Stimulated activated CD4-positive, alpha-beta T cell treated with anti-CD3 and anti-CD28 coated beads, Interleukin-4, amount 100 ng/mL, for 24 hours (primary cell): ENCODE measurements around the gene FLT3LG.
"Not testable (repeated sequence)": the region's sequence is repeated elsewhere in the genome, so short reads cannot be mapped to it uniquely, and the experiment has no call there.

Source experiments
- DNase-seq: peaks from one replicate; pipeline ENCODE4 v3.0.0-alpha.2; 2020

The FLT3LG gene

DNA sequence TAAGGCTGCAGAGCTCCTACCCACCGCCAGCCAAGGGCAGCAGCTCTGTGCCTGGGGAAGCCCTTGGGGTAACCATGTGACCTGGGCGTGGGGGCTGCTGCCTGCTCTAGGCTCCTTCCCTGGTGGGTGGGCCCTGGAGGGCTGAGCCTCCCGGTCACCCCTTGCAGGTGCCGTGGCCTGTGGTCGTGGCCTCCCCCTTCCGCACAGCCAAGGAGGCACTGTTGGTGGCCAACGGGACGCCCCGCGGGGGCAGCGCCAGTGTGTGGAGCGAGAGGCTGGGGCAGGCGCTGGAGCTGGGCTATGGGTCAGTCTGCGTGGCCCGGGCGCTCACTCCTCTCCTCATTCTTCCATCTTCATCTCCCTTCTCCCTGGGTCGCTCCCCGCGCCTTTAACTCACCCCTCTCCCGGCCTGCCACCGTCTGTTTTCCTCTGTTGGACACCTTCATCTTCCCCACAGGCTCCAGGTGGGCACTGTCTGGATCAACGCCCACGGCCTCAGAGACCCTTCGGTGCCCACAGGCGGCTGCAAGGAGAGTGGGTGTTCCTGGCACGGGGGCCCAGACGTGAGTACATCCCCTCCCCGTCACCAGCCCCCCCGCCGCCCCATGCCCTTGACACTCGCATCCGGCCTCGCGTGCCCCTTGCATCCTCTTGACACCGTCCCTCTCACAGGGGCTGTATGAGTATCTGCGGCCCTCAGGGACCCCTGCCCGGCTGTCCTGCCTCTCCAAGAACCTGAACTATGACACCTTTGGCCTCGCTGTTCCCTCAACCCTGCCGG lies 9.9 kb upstream of the FLT3LG start:
- no peak for DNase-seq

DNA sequence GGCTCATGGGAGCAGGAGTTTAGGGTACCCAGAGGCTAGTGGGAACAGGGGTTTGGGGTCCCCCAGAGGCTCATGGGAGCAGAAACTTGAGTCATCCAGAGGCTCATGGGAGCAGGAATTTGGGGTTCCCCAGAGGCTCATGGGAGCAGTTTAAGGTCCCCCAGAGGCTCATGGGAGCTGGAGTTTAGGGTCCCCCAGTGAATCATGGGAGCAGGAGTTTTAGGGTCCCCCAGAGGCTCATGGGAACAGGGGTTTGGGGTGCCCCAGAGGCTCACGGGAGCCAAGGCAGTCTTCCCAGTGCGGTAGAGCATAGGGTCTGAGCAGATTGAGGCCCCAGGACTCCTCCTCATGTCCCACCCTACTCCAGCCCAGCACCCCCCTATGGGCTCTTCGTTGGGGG lies 8.6 kb upstream of the FLT3LG start:
- no peak for DNase-seq

GRCh38 chr19:49468199-49468598 lies 5.8 kb upstream of the FLT3LG start:
- no peak for DNase-seq

DNA sequence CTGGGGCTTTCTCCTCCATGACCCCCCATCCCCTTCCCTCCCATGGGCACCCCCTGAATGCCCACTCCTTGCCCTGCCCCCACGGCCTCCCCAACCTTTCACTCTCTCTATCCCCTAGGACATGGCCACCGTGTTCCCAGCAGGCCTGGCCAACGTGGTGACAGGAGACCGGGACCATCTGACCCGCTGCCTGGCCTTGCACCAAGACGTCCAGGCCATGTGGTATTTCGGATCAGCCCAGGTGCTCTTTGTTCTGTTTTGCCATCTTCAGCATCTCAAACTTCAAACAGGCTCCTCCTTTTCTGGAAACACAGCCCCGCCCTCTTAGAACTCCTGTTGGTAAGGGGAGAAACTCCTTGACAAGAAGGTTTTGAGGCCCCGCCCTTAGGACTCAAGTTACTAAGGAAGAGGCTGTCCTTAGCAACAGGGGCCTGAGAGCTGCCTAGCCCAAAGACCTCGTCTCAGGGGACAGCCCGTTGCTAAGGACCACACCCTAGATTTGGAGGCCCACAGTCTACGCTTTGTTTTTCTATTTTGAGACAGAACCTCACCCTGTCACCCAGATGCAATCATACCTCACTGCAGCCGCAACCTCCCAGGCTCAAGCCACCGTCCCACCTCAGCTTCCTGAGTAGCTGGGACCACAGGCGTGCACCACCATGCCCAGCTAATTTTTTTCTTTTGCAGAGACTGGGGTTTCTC lies 5.1 kb upstream of the FLT3LG start:
- peak; percentile 78 for DNase-seq

DNA sequence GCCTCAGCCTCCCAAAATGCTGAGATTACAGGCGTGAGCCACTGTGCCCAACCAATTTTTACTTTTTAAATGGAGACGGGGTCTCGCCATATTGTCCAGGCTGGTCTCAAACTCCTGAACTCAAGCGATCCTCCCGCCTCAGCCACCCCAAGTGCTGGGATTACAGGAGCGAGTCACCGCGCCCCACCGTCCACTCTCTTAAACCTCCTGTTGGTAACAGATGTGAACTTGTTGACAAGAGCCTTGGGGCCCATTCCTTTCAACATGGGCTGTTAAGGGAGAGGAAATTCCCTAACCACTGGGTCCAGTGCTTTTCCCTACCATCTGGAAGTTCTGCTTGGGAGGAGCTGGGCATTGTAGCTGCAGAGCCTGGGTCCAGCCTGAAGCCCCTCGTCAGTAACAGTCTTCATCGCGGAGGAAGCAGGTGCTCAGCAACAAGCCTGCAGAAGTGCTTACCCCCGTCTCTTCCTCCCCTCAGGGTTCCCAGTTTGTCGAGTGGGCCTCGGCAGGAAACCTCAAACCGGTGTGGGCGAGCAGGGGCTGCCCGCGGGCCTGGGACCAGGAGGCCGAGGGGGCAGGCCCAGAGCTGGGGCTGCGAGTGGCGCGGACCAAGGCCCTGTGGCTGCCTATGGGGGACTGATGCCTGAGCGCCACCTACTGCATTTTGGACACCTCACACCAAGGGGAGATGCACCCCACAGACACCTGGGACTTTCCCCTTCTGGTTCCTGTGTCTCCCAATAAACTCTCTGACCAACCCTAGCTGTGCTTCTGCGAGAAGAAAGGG lies 4.0 kb upstream of the FLT3LG start:
- peak; percentile 73 for DNase-seq

DNA sequence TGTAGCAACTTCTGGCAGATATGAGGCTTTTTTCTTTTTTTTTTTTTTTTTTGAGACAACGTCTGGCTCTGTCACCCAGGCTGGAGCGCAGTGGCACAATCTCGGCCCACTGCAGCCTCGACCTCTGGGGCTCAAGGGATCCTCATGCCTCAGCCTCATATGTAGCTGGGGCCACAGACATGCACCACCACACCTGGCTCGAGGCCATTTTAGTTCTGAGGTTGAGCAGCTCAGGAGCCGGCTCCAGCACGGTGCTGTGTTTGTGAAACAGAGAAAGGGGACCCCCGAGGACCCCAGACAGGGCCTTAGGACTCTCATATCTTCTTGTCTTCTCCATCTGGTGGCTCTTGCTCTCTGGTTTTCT lies 3.4 kb upstream of the FLT3LG start:
- no peak for DNase-seq

DNA sequence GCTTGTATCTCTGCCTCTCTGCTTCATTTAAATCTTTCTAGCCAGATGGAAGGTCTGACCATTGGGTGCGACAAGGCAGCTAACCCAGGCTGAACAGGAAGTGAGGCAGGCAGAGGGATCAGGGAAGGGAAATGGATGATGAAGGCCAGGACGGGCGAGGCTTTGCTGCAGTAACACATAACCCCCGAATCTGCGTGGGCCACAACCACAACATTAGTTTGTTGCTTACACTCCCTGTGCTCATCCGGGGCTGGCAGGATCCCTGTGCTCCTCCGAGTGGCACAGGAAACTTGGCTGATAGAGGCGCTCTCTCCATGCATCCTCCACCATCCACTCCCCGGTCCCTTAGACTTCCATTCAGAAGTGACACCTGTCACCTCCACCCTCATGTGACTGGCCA lies 1.1 kb upstream of the FLT3LG start:
- DNase-seq = peak; percentile 35

DNA sequence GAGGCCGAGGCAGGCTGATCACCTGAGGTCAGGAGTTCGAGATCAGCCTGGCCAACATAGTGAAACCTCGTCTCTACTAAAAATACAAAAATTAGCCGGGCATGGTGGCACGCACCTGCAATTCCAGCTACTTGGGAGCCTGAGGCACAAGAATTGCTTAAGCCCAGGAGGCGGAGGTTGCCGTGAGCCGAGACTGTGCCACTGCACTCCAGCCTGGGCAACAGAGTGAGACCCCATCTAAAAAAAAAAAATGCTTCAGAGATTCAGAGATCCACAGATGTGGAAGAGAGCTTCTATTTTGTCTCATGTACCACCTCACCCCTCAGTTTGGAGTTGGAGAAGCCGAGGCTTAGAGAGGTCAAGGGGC lies 531 bp upstream of the FLT3LG start:
- not testable (repeated sequence) for DNase-seq

DNA sequence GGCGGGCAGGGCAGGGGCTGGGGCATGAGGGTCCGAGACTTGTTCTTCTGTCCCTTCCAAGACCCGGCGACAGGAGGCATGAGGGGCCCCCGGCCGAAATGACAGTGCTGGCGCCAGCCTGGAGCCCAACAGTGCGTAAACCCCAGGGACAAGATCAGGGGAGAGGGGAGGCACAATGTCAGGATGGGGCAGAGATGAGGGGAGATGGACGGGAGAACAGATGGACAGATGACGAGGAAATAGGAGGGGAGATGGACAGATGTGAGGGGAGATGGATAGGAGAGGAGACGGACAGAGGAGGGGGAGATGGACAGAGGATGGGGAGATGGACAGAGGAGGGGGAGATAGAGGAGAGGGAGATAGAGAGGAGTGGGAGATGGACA lies 518 bp downstream of the FLT3LG start:
- DNase-seq = no peak

- DNase-seq = no peak
These were observed 1.3 kb downstream of the FLT3LG start for GRCh38 chr19:49475191-49475917.

DNA sequence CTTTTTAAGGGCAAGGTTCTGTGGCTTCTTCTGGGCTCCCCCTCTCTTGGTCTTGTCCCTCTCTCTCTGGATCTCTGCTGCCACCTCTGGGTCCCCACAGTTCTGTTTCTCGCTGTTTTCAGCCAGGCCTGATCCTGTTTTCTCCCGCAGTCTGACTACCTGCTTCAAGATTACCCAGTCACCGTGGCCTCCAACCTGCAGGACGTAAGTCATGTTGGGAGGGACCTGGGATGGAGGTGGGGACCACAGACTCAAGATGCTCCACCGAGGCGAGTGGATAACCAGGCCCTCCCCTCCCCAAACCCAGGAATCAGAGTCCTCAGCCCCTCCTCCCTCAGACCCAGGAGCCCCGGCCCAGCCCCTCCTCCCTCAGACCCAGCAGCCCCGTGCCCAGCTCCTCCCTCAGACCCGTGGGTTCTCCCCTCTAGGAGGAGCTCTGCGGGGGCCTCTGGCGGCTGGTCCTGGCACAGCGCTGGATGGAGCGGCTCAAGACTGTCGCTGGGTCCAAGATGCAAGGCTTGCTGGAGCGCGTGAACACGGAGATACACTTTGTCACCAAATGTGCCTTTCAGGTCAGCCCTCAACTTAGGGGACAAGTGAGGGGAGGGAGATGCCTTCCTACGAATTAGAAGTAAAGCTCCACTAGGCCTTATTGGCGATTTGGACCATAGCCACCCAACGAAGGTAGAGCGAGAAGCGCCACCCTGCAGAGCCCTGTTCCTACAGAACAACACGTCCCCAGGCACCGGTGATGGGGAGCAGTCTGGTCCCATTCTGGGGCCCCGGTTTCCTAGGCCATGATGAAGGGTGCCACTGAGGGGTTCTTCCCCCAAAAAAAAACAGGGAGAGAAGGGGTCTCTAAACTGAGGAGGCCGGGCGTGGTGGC lies 2.2 kb downstream of the FLT3LG start:
- peak; percentile 80 for DNase-seq

GRCh38 chr19:49479975-49480628 lies 6.1 kb downstream of the FLT3LG start:
- no peak for DNase-seq

- DNase-seq = no peak
These were observed 7.1 kb downstream of the FLT3LG start for GRCh38 chr19:49481020-49481683.

DNA sequence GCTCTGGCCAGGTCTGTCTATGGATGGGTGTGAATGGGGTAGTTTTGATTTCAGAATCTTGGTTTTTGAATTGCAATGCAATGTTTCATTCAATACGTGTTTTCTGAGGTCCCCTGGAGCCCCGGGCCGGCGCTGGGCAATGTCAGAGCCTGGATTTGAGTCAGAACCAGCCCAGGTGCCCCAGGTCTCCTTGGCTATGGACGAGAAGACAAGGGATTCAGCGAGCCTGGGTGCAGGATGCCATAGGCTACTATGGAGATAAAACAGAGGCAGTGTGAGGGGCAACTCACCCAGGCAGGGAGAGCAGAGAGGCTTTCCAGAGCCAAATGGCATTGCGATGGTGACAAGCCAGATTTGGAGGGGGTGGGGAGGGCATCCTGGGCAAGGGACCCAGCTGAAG lies 12.2 kb downstream of the FLT3LG start:
- DNase-seq = no peak

GRCh38 chr19:49486710-49487276 lies 12.8 kb downstream of the FLT3LG start:
- DNase-seq = no peak

- peak; percentile 100 for DNase-seq
These were observed 13.4 kb downstream of the FLT3LG start, which contains the start of gene RPL13A for GRCh38 chr19:49487277-49488045. TSS of gene RPL13A (plus strand) at chr19:49487608. CDS start at chr19:49487630, 22 bp downstream.

GRCh38 chr19:49488046-49488862 lies 14.2 kb downstream of the FLT3LG start:
- peak; percentile 41 for DNase-seq

GRCh38 chr19:49488863-49489537 lies 15.0 kb downstream of the FLT3LG start:
- no peak for DNase-seq
